GM21381 (cell line): ENCODE data around the gene PPP6R3.

Source experiments
- ATAC-seq: cut with Tn5 transposase; IDR thresholded peaks from one replicate; pipeline ENCODE4 v1.9.1; 2021; ENCODE audit warnings: mild to moderate bottlenecking, moderate library complexity; ENCODE audit not compliant: unreplicated experiment

Gene PPP6R3

GRCh38 chr11:68549789-68550484 is 89.4 kb downstream of the PPP6R3 start:
- ATAC-seq, result no peak

- ATAC-seq, result no peak
Measured at GRCh38 chr11:68550485-68550817, 89.9 kb downstream of the PPP6R3 start.

GRCh38 chr11:68551223-68551622 is 90.7 kb downstream of the PPP6R3 start:
- ATAC-seq, result no peak

GRCh38 chr11:68551777-68552176 is 91.2 kb downstream of the PPP6R3 start:
- no peak for ATAC-seq

GRCh38 chr11:68552542-68552941 is 92.0 kb downstream of the PPP6R3 start:
- ATAC-seq, result no peak

- ATAC-seq, result no peak
Measured at GRCh38 chr11:68560216-68560615, 99.7 kb downstream of the PPP6R3 start.

- ATAC-seq, result no peak
Measured at GRCh38 chr11:68563454-68563853, 102.9 kb downstream of the PPP6R3 start.

- ATAC-seq, result no peak
Measured at GRCh38 chr11:68564261-68564660, 103.7 kb downstream of the PPP6R3 start.

GRCh38 chr11:68565768-68566167 is 105.2 kb downstream of the PPP6R3 start:
- ATAC-seq, result no peak

GRCh38 chr11:68567553-68567952 is 107.0 kb downstream of the PPP6R3 start:
- ATAC-seq, result no peak

GRCh38 chr11:68569357-68569756 is 108.8 kb downstream of the PPP6R3 start:
- ATAC-seq, result no peak

GRCh38 chr11:68570691-68571090 is 110.1 kb downstream of the PPP6R3 start:
- no peak for ATAC-seq

- no peak for ATAC-seq
Measured at GRCh38 chr11:68574308-68574707, 113.8 kb downstream of the PPP6R3 start.

- ATAC-seq, result no peak
Measured at GRCh38 chr11:68575025-68575665, 114.6 kb downstream of the PPP6R3 start.

GRCh38 chr11:68579455-68579854 is 118.9 kb downstream of the PPP6R3 start:
- no peak for ATAC-seq

GRCh38 chr11:68581439-68581838 is 120.9 kb downstream of the PPP6R3 start:
- no peak for ATAC-seq

- no peak for ATAC-seq
Measured at GRCh38 chr11:68581901-68582300, 121.3 kb downstream of the PPP6R3 start.

GRCh38 chr11:68582416-68583040 is 122.0 kb downstream of the PPP6R3 start:
- ATAC-seq, result no peak

- no peak for ATAC-seq
Measured at GRCh38 chr11:68583041-68583446, 122.5 kb downstream of the PPP6R3 start.

GRCh38 chr11:68584097-68584496 is 123.5 kb downstream of the PPP6R3 start:
- no peak for ATAC-seq

GRCh38 chr11:68584991-68585524 is 124.5 kb downstream of the PPP6R3 start:
- ATAC-seq, result no peak
